Esophagus muscularis mucosa (tissue), 4 donors: ENCODE measurements around the gene FAM227B. TPM values are rescaled to one million over a fixed set of nuclear protein-coding genes. Genes with fewer than 3 reads are reported as not detected.

Experiments used
- DNase-seq: peaks from one replicate; pipeline ENCODE4 v3.0.0-alpha.2; 2017; ENCODE audit errors: extremely low spot score
- H3K27ac ChIP-seq, 4 donors: fragments of 200-600 bp; sonication (generic); replicated peaks in 1 of 4; 1 replicate in 3 of 4; 2 replicates in 1 of 4; pipeline ENCODE4 v1.5.1; 2016 to 2019; ENCODE audit warnings: mild to moderate bottlenecking in 1 of 4
- H3K27me3 ChIP-seq, 4 donors: fragments of 200-600 bp; sonication (generic); one replicate each; pipeline versions ENCODE4 v1.5.1 to v1.6.0; 2016 to 2019
- H3K36me3 ChIP-seq, 4 donors: fragments of 200-600 bp; sonication (generic); one replicate each; pipeline ENCODE4 v1.5.1; 2016 to 2019
- H3K4me1 ChIP-seq, 4 donors: fragments of 200-600 bp; sonication (generic); one replicate each; pipeline ENCODE4 v1.5.1; 2016 to 2019
- H3K4me3 ChIP-seq, 4 donors: fragments of 200-600 bp; sonication (generic); 1 replicate in 2 of 4; 2 replicates in 2 of 4; pipeline ENCODE4 v1.5.1; 2016 to 2019; ENCODE audit warnings: mild to moderate bottlenecking in 4 of 4, moderate library complexity in 1 of 4
- H3K9me3 ChIP-seq, 4 donors: fragments of 200-600 bp; sonication (generic); 1 replicate in 3 of 4; 2 replicates in 1 of 4; pipeline ENCODE4 v1.5.1; 2016 to 2019
- CTCF ChIP-seq, 3 experiments: fragments of 200-600 bp in 2 of 3; fragments of 450-650 bp in 1 of 3; sonication (generic) in 2 of 3; IDR thresholded peaks; one replicate each; pipeline ENCODE4 v1.5.1; 2017 to 2019; ENCODE audit warnings: antibody characterized with exemption in 3 of 3, mild to moderate bottlenecking in 2 of 3, moderate library complexity in 1 of 3
- EP300 ChIP-seq: sonication (generic); formaldehyde crosslinking; IDR thresholded peaks from one replicate; pipeline ENCODE4 v1.6.1; 2017; ENCODE audit warnings: antibody characterized with exemption
- POLR2A ChIP-seq: fragments of 450-650 bp; IDR thresholded peaks from one replicate; pipeline ENCODE4 v1.6.1; 2017; ENCODE audit warnings: antibody characterized with exemption, moderate library complexity, mild to moderate bottlenecking, low read depth
- POLR2AphosphoS5 ChIP-seq, 2 donors: sonication (generic); formaldehyde crosslinking; IDR thresholded peaks; one replicate each; pipeline ENCODE4 v1.6.1; 2017; ENCODE audit warnings: antibody characterized with exemption in 2 of 2
- WGBS: methylation state at CpG from one replicate; pipeline ENCODE4 v1.1.5; 2018; 5-methylcytosine and 5-hydroxymethylcytosine counted together
- intact Hi-C: fragments of 100-400 bp; cut with DNase I; formaldehyde crosslinking; loops from one replicate; pipeline ENCODE4 v1.15.1; 2023
- total RNA-seq, 4 donors: library from RNA; depleted of rRNA; stranded (reverse); fragments of >200 nt; gene quantifications; one replicate each; pipeline versions ENCODE4 v1.1.0 to v1.2.1, GENCODE V29; 2016

Gene FAM227B
- total RNA-seq, 4 donors from 2014 or later: 5.8 to 13.7 (median 10.3) TPM

- no peaks in the 10 kb centered on the region for H3K4me1 ChIP-seq
- no peak for TF ChIP-seq POLR2A
- TF ChIP-seq POLR2AphosphoS5 (IDR thresholded peaks at IDR 0.05): no peak
- H3K27me3 ChIP-seq: no peaks in the 10 kb centered on the region
- H3K9me3 ChIP-seq: no peaks in the 10 kb centered on the region
- H3K27ac ChIP-seq: no peak overlapping the region
- H3K4me3 ChIP-seq: no peak overlapping the region
- peaks cover 0 to 11% (median 4%) of the 10 kb centered on the region in 4 donors for H3K36me3 ChIP-seq
- 91% methylated on average over 1 of the region's 1 CpG for WGBS
- intact Hi-C loops: no loop called here
- DNase-seq: no peak
Measured at GRCh38 chr15:49573421-49573820, 47.2 kb downstream of the FAM227B start.

GRCh38 chr15:49570672-49571071 is 49.9 kb downstream of the FAM227B start:
- no peak overlapping the region for H3K4me3 ChIP-seq
- no peak for TF ChIP-seq CTCF (IDR thresholded peaks at IDR 0.05)
- TF ChIP-seq POLR2A: no peak
- no peak for TF ChIP-seq POLR2AphosphoS5 (IDR thresholded peaks at IDR 0.05)
- TF ChIP-seq EP300: no peak

GRCh38 chr15:49570174-49570573 is 50.4 kb downstream of the FAM227B start:
- H3K27ac ChIP-seq: no peak overlapping the region
- H3K4me1 ChIP-seq: no peaks in the 10 kb centered on the region
- intact Hi-C loops: no loop called here
- H3K27me3 ChIP-seq: no peaks in the 10 kb centered on the region
- H3K36me3 ChIP-seq: peaks cover 0 to 11% (median 2%) of the 10 kb centered on the region in 4 donors
- H3K9me3 ChIP-seq: no peaks in the 10 kb centered on the region
- WGBS: 82% methylated on average over 1 of the region's 1 CpG
- TF ChIP-seq EP300: no peak
- TF ChIP-seq POLR2AphosphoS5 (IDR thresholded peaks at IDR 0.05): no peak
- no peak for TF ChIP-seq CTCF (IDR thresholded peaks at IDR 0.05)
- TF ChIP-seq POLR2A: no peak
- DNase-seq: no peak
- H3K4me3 ChIP-seq: no peak overlapping the region

More at GRCh38 chr15:49570672-49571071, 49.9 kb downstream of the FAM227B start:
- no peaks in the 10 kb centered on the region for H3K4me1 ChIP-seq
- no peak overlapping the region for H3K27ac ChIP-seq
- H3K9me3 ChIP-seq: no peaks in the 10 kb centered on the region
- intact Hi-C loops: no loop called here
- peaks cover 0 to 11% (median 2%) of the 10 kb centered on the region in 4 donors for H3K36me3 ChIP-seq
- no peak for DNase-seq
- 100% methylated on average over 1 of the region's 1 CpG for WGBS
- H3K27me3 ChIP-seq: no peaks in the 10 kb centered on the region

GRCh38 chr15:49560045-49560444 is 60.6 kb downstream of the FAM227B start:
- Histone ChIP-seq H3K27me3 (no peaks in the 10 kb centered on the region), H3K36me3 (no peaks in the 10 kb centered on the region), H3K27ac (no peak overlapping the region), H3K4me1 (no peaks in the 10 kb centered on the region), H3K9me3 (peaks cover 0 to 18% (median 5%) of the 10 kb centered on the region in 4 donors), H3K4me3 (no peak overlapping the region)
- intact Hi-C loops: no loop called here
- DNase-seq: no peak
- TF ChIP-seq POLR2AphosphoS5 (IDR thresholded peaks at IDR 0.05) (no peak), EP300 (no peak), POLR2A (no peak), CTCF (IDR thresholded peaks at IDR 0.05) (no peak)

GRCh38 chr15:49558929-49559328 is 61.7 kb downstream of the FAM227B start:
- peaks cover 0 to 28% (median 5%) of the 10 kb centered on the region in 4 donors for H3K9me3 ChIP-seq
- H3K4me1 ChIP-seq: no peaks in the 10 kb centered on the region
- DNase-seq: no peak
- no peaks in the 10 kb centered on the region for H3K36me3 ChIP-seq
- no peak for TF ChIP-seq POLR2A
- no peak for TF ChIP-seq CTCF (IDR thresholded peaks at IDR 0.05)
- TF ChIP-seq EP300: no peak
- no peak for TF ChIP-seq POLR2AphosphoS5 (IDR thresholded peaks at IDR 0.05)
- intact Hi-C loops: no loop called here
- no peak overlapping the region for H3K4me3 ChIP-seq
- no peaks in the 10 kb centered on the region for H3K27me3 ChIP-seq
- no peak overlapping the region for H3K27ac ChIP-seq
- WGBS: 100% methylated on average over 2 of the region's 2 CpGs
